ENCODE data around the gene TMPRSS11A. TPM values are rescaled to one million over a fixed set of nuclear protein-coding genes. Genes with fewer than 3 reads are reported as not detected.
A peak's percentile ranks its signal among the peaks of the same experiment; 100 is the strongest.

Gene TMPRSS11A
- total and polyA plus RNA-seq, 8 donors = 0.04 to 0.15 (median 0.09) TPM; not detected in 2

- no peak for ATAC-seq
- no peak for TF ChIP-seq CTCF (IDR thresholded peaks at IDR 0.05)
- Histone ChIP-seq H3K27ac (no peak overlapping the region), H3K36me3 (no peaks in the 10 kb centered on the region), H3K9me3 (no peaks in the 10 kb centered on the region), H3K4me3 (no peak overlapping the region), H3K4me1 (no peaks in the 10 kb centered on the region), H3K27me3 (no peaks in the 10 kb centered on the region)
- intact Hi-C loops (cut with DNase I) = no loop called here
- DNase-seq = no peak
These were observed 88.3 kb downstream of the TMPRSS11A start for GRCh38 chr4:67874986-67875385.

- no peak for DNase-seq
- Histone ChIP-seq H3K36me3 (no peaks in the 10 kb centered on the region), H3K27ac (no peak overlapping the region), H3K4me3 (no peak overlapping the region), H3K9me3 (no peaks in the 10 kb centered on the region), H3K4me1 (no peaks in the 10 kb centered on the region), H3K27me3 (no peaks in the 10 kb centered on the region)
- ATAC-seq = no peak
- intact Hi-C loops (cut with DNase I) = no loop called here
- no peak for TF ChIP-seq CTCF (IDR thresholded peaks at IDR 0.05)
These were observed 90.2 kb downstream of the TMPRSS11A start for GRCh38 chr4:67873116-67873515.

- peak in 1 of 4 donors; percentile 20 for DNase-seq
- no peak overlapping the region for H3K4me3 ChIP-seq
- peak; percentile 73 for ATAC-seq
- TF ChIP-seq CTCF (IDR thresholded peaks at IDR 0.05) = peak; percentile 13 to 33
- no peaks in the 10 kb centered on the region for H3K36me3 ChIP-seq
- no peak overlapping the region for H3K27ac ChIP-seq
- H3K4me1 ChIP-seq = no peaks in the 10 kb centered on the region
- H3K27me3 ChIP-seq = no peaks in the 10 kb centered on the region
- H3K9me3 ChIP-seq = no peaks in the 10 kb centered on the region
- intact Hi-C loops (cut with DNase I) = no loop called here
These were observed 91.4 kb downstream of the TMPRSS11A start for GRCh38 chr4:67871867-67872266.

- no peak overlapping the region for H3K27ac ChIP-seq
- no peak for TF ChIP-seq CTCF (IDR thresholded peaks at IDR 0.05)
- H3K36me3 ChIP-seq = no peaks in the 10 kb centered on the region
- no peaks in the 10 kb centered on the region for H3K4me1 ChIP-seq
- DNase-seq (no peak), ATAC-seq (no peak)
- intact Hi-C loops (cut with DNase I) = no loop called here
- H3K9me3 ChIP-seq = no peaks in the 10 kb centered on the region
- no peaks in the 10 kb centered on the region for H3K27me3 ChIP-seq
- no peak overlapping the region for H3K4me3 ChIP-seq
These were observed 93.6 kb downstream of the TMPRSS11A start for GRCh38 chr4:67869580-67870190.

GRCh38 chr4:67861513-67861912, 101.8 kb downstream of the TMPRSS11A start:
- Histone ChIP-seq H3K4me3 (no peak overlapping the region), H3K27ac (no peak overlapping the region), H3K36me3 (no peaks in the 10 kb centered on the region), H3K4me1 (no peaks in the 10 kb centered on the region), H3K27me3 (no peaks in the 10 kb centered on the region), H3K9me3 (no peaks in the 10 kb centered on the region)
- intact Hi-C loops (cut with DNase I) = no loop called here
- DNase-seq = no peak
- no peak for TF ChIP-seq CTCF (IDR thresholded peaks at IDR 0.05)
- ATAC-seq = no peak

Other genes starting within 250 kb of the TMPRSS11A start
- gene GNRHR, start 209.1 kb downstream of the TMPRSS11A start, total RNA-seq = not detected
- 1 to 10 TPM in 1 of 6 donors, under 1 TPM in 5; 0.66 to 1.3 (median 0.72) TPM for gene GNRHR, start 209.1 kb downstream of the TMPRSS11A start, polyA plus RNA-seq (ENCODE audit: insufficient read length in 6 of 6)
- gene TMPRSS11D, start 79.5 kb downstream of the TMPRSS11A start, total RNA-seq = not detected
- gene TMPRSS11D, start 79.5 kb downstream of the TMPRSS11A start, polyA plus RNA-seq (ENCODE audit: insufficient read length in 6 of 6) = under 1 TPM; 0.11 to 0.48 (median 0.27) TPM
- not detected for gene TMPRSS11F, start 166.4 kb upstream of the TMPRSS11A start, total RNA-seq
- under 1 TPM in 3 of 6 donors, not detected in 3; 0.07 to 0.18 (median 0.10) TPM for gene TMPRSS11F, start 166.4 kb upstream of the TMPRSS11A start, polyA plus RNA-seq (ENCODE audit: insufficient read length in 6 of 6)